ENCODE measurements around the gene ASB8.
A peak's percentile ranks its signal among the peaks of the same experiment; 100 is the strongest.

The ASB8 gene

GRCh38 chr12:48157018-48157888 lies at the start of gene ASB8:
Gene ASB8 (minus strand): TSS chr12:48157515. CDS start chr12:48153496, 4,019 bp downstream.
- DNase-seq = peak; percentile 60

- DNase-seq = no peak
Observed at GRCh38 chr12:48203192-48203591, 45.9 kb upstream of the ASB8 start, which contains the start of gene OR10AD1. Gene OR10AD1 (minus strand): TSS chr12:48203292. CDS start chr12:48203292, 0 bp downstream.

DNA sequence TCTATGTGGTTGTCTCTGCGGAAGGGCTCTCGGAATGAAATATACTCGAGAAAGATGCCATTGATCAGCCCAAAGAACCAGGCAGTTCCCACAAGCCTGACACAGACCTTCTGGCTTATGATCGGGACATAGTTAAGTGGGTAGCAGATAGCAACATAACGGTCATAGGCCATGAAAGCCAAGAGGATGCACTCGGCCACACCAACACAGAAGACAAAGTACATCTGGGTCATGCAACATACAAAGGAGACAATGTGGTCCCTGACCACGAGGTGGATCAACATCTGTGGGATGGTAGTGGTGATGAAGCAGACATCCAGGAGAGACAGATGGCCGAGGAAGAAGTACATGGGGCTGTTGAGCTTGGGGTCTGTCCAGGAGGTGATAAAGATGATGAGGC lies 45.5 kb upstream of the ASB8 start:
- no peak for DNase-seq

GRCh38 chr12:48201516-48201915 lies 44.2 kb upstream of the ASB8 start:
- no peak for DNase-seq

DNA sequence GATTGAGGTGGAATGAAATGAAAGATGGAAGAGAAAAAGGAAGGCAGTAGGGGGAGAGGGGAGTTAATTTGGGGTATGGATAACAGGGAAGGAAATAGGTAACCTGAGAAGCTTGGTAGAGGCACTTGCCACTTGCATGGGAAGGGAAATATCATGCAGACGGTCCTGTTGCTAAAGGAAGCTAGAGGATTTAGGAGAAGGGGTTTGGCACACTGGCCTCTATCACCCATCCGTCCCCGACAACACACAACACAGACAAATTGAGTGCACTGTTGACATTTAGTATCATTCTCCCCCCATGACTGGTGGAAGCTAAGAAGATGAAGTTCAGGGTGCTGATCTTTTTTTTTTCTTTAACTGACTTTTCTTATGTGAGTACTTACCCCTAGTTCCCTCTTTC lies 43.8 kb upstream of the ASB8 start:
- no peak for DNase-seq

DNA sequence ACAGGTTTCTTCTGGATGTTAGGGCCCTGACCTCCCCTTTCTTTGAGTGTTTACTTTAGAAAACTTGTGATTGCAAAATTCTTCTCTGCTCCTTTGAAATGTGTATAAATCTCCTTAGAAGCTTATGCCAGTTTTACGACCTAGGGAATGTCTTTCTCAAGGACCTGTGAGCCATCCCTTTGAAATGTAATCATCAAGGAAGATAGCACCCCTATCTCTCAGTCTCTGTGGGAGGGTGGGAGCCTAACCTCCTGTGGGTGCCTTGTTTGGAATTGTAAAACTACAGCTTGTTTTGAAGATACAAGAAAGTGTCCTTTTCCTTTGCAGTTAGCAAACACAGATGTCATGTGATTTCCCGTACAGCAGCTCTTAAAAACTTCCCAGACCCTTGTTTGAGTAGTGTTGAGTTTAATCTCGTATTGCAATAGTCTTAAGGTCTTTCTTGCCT lies 42.5 kb upstream of the ASB8 start:
- DNase-seq = no peak

DNA sequence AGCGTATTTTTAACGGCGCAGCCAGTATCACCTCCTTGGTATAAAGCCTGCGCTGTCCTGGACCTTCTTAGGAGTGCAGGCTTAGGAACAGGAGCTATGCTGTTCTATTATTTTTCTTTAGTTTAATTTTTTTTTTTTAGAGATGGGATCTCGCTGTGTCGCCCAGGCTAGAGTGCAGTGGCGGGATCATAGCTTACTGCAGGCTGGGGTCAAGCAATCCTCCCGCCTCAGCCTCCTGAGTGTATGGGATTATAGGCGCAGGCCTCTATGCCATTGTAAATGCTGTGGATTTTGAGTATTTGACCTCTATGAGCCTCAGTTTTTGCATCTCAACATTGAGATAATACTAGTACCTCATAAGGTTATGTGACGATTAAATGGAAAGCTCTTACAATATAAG lies 41.7 kb upstream of the ASB8 start:
- DNase-seq = no peak

DNA sequence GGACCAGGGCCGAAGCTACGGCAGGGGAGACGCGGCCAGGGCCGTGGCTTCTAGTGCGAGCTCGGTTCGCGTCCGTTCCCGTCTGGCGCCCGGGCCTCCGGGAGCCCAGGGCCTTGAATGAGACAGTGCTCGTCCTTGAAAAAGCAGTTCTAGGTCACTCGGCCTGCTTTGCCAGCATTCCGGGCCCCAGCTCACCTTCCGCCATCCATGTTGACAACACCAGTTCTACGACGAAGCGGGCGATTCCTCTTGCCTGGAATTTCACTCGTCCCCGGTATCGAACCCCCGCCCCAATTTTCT lies 41.3 kb upstream of the ASB8 start:
- peak; percentile 15 for DNase-seq

GRCh38 chr12:48197971-48198671 lies 40.8 kb upstream of the ASB8 start:
- DNase-seq = peak; percentile 50

DNA sequence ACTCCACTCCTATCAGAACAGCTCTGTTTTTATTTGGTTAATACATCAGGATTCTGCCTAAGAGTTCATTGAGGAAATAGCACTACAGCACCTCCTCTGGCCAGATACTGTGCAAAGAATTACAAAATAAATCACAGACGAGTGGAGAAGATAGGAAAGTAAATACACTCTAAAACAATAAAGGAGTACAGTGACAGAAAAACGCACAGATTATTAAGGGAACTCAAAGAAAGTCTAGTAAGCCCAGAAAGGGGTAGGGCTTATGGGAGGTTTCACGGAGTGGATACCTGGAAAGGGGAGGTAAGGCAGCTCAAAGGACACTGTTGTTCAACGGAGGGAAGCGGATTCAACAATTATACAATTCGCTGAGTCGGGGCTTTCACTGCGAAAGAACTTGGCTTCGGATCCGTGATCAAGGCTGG lies 40.2 kb upstream of the ASB8 start:
- DNase-seq = no peak

- no peak for DNase-seq
Observed at GRCh38 chr12:48194799-48195201, 37.5 kb upstream of the ASB8 start.

- no peak for DNase-seq
Observed at GRCh38 chr12:48193623-48194022, 36.3 kb upstream of the ASB8 start.

DNA sequence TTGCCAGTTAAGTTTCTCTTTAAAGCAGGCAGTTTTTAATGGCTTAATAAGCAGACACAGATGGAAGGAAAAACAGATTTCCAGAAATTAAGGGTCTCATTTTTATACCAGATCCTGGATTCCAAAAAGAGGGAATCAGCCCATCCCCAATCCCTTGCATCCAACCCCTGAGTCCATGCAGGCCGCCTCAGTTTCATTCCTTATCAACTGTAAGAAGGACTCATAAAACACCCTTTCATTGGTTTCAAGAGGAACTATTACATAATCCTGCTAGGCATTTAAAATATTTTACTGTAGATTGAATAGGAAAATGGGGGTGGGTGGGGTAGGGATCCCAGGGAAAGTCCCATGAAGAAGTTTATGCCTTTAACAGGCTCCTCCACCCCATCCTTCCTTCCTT lies 35.5 kb upstream of the ASB8 start:
- DNase-seq = no peak

- DNase-seq = no peak
Observed at GRCh38 chr12:48191096-48191495, 33.8 kb upstream of the ASB8 start.

DNA sequence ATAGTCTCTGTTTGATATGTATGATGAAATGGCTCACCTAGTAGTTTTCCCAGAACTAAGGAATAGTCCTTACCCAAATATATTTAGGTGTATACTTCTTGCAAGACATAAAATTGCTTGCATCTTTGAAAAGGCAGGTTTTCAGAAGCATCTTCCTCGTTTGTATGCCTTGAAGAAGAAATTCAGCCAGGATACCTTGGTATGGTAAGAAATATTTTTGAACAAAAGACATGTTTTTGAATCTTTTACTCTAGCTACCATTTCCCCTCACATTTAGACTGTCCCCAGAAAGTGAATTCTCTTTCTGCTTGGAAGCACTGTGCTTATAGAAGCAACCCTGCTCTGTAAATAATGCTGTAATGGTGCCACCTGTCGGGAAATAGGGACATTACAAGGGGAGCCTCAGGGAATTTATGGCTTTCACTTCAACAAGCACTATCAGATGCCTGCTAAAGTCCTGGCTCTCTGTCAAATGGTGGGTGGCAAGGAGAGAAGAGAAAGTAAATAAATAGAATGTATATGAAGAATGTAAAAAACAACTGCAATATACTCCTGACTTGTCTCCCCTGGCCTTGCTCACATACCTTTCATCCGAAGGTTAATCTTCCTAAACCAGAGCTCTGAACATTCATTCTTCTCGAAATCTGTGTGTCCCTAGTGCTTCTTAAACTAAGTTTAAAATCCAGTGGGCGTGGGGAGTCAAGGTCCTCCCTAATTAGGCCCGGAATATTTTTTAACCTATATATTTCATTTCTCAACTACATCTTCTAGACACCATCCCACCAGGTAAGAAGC lies 32.2 kb upstream of the ASB8 start:
- peak; percentile 40 for DNase-seq

DNA sequence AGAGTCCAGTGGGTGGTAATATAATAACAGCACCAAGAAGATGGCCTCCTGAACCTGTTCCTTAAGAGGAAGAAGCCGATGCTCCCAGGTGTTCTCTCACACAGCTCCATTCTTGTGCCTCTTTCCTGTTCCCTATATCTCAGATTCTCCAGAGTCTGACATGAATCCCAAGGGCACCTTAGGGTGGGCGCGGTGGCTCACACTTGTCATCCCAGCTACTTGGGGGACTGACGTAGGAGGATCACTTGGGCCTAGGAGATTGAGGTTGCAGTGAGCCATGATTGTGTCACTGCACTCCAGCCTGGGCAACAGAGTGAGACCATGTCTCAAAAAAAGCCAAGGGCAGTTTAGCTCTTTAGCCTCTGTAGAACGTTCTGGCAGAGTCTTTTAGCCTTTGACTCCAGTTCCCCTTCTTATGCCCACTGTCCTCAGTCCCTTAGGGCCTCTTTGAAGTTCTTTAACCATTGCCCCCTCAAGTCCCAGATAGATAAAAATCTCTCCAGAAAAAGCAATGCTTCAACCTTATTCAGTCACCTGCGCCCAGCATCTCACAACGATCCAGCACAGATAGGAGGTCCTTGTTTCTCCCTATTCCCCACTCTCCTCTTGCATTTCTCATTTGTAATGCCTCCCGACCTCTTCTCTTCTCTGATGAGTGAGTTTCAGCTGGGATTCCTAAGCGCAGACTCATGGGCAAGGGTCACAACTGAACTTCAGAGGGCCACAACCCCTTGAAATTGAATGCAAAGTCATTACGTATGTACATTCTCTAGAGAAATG lies 30.8 kb upstream of the ASB8 start:
- DNase-seq = no peak

DNA sequence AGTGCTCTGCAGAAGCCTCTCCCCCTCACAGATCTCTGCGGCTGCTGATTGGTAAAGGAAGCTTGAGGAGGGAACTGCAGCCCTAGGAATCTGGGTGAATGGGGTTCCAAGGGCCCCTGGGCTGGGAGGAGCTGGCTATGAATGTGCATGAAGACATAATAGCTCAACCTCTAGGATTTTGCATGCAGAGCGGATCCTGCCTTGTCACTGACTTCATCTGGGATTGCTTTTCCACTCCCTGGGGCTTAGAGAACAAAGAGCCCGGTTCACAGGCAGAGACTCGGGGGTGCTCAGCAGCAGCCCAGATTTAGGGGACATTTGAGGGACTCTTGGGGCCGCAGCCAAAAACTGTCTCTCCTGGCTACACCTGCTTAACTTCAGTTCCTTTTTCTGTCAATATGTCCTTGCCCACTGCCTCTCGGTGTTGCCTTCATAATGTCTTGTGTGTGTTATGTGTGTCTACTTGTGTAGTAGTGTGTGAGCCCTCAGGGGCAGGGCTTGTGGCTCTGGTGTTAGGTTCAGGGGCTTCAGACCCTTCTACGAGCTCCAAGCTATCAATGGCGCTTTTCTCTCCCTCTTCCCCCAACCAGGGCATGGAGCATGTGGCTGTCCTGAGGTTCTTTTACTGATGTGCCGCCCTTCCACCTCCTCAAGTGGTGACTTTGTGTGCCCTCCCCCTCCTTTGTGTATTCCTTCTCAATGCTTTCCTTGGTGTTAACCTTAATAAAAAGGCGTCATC lies 28.0 kb upstream of the ASB8 start:
- no peak for DNase-seq

GRCh38 chr12:48184549-48184922 lies 27.2 kb upstream of the ASB8 start:
- no peak for DNase-seq

GRCh38 chr12:48183876-48184548 lies 26.7 kb upstream of the ASB8 start:
- no peak for DNase-seq

GRCh38 chr12:48183091-48183875 lies 26.0 kb upstream of the ASB8 start, which contains the start of gene CCDC184:
Gene CCDC184 (plus strand): TSS chr12:48183644. CDS start chr12:48184123, 479 bp downstream.
- DNase-seq = no peak

Measured in KG1 (cell line).